Hippocampal formation (tissue), 2 donors: ENCODE data around the gene PSMC3IP.

Experiments used
- DNase-seq, 2 donors: peaks; one replicate each; lab custom pipeline; 2025; lab: John Stamatoyannopoulos, UW

Gene PSMC3IP

DNA sequence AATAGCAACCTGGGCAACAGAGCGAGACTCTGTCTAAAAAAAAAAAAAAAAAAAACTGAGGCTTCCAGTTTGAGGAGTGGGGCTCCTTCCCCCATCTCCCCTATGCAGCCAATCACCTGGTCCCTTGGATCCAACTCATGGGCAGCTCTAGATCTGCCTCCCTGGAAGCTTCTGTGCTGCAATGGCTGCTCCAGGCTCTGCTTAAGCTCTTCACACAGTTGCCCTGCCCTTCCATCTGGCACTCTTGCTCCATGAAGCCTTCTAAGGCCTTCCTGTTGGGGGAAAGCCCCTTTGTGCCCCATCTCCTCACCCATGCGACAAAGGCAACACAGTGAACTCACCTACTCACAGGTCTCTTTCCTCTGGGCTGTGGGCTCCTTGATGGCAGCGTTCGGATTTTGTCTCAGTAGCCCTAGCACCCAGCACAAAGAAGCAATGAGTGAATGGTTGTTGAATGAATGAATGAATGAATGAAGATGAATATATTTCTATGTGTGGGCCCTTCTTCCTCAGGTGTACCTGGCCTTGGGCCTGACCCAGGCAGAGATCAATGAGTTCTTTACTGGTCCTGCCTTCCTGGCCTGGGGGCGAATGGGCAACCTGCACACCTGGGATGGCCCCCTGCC, 39.6 kb downstream of the PSMC3IP start:
- no peak for DNase-seq

DNA sequence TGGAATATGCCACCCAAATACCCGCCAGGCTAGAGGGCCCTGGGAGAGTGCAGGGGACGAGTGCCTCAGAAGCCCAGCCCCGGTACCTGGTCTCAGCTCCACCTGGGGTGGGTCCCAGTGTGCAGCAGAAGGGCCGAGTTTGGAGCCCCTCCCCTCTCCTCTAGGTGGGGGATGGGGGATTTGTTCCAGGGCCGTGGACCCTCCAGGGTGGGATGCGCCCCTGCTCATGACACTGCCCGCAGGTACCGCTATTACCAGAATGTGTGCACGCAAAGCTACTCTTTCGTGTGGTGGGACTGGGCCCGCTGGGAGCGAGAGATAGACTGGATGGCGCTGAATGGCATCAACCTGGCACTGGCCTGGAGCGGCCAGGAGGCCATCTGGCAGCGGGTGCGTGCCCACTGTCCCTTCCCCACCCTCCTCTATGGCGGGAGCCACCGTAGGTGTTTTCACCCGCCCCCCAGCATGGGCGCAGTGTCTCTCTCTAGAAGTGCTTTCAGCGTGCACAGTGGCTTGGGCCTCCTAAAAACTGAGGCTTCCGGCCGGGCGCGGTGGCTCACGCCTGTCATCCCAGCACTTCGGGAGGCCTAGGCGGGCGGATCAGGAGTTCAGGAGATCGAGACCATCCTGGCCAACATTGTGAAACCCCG, 40.2 kb downstream of the PSMC3IP start:
- no peak for DNase-seq

DNA sequence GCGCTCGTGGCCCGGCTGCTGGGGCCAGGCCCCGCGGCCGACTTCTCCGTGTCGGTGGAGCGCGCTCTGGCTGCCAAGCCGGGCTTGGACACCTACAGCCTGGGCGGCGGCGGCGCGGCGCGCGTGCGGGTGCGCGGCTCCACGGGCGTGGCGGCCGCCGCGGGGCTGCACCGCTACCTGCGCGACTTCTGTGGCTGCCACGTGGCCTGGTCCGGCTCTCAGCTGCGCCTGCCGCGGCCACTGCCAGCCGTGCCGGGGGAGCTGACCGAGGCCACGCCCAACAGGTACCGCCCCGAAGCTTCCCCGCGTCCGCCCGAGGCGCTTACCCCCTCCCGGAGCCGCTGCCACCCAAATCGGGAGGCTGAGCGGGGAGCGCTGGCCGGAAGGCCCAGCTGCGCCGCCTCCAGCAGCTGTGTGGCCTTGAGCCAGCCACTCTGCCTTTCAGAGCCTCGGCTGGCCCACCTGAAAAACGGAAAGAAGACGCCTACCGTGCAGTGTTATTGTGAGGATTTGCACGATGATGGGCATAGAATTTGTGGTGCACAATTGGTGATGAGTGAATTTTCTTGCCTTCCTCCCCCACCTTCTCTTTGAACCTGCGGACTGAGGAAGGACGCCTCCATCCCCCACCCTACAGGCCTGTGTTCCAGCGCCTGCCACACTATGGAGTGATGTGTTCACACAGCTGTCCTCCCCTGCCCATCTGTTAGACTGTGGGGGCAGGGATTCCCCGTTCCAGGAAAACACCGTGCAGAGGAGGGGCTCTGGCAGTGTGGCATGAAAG, 41.0 kb downstream of the PSMC3IP start:
- peak; percentile 34 to 66 for DNase-seq

DNA sequence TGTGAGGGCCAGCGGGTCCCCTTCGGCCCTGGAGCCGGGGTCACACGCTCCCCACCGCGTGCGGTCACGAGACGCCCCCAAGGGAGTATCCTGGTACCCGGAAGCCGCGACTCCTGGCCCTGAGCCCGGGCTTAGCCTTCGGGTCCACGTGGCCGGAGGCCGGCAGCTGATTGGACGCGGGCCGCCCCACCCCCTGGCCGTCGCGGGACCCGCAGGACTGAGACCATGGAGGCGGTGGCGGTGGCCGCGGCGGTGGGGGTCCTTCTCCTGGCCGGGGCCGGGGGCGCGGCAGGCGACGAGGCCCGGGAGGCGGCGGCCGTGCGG, 41.5 kb downstream of the PSMC3IP start, which contains the start of gene NAGLU:
Gene NAGLU (plus strand): TSS at position 194 of the 324 bp plus-strand sequence. CDS start 32 bp downstream, at position 226.
- peak; percentile 86 to 91 for DNase-seq

DNA sequence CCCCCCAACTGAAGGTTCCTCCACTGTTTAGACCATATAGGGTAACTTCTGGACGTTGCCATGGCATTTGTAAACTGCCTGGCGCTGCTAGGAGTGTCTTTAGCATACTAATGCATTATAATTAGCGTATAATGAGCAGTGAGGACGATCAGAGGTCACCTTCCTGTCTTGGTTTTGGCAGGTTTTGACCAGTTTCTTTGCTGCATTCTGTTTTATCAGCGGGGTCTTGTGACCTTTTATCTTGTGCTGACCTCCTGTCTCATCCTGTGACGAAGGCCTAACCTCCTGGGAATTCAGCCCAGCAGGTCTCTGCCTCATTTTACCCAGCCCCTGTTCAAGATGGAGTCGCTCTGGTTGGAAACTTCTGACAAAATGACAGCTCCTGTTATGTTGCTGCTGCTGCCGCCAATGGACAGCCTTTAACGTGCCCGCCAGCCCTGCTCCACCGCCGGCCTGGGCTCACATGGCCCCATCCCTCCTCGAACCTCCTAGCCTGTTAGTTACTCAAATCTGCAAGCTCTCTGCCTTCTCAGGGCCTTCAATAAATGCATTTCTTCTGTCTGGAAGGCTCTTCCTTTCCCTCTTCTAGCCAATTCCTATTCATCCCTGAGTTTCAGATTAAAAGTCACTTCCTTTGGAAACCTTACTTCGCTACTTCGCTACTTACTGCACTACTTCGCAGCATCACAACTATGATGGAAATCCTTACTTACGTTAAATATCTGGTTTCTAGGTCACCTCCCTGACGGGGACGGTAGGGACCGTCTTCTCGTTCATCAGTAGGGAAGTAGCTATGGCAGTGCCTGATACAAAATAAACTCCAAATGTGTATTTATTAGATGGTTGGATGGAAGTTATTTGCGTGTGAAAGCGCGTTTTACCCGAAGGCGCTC, 42.1 kb downstream of the PSMC3IP start:
- peak in 1 of 2 donors; percentile 29 for DNase-seq

DNA sequence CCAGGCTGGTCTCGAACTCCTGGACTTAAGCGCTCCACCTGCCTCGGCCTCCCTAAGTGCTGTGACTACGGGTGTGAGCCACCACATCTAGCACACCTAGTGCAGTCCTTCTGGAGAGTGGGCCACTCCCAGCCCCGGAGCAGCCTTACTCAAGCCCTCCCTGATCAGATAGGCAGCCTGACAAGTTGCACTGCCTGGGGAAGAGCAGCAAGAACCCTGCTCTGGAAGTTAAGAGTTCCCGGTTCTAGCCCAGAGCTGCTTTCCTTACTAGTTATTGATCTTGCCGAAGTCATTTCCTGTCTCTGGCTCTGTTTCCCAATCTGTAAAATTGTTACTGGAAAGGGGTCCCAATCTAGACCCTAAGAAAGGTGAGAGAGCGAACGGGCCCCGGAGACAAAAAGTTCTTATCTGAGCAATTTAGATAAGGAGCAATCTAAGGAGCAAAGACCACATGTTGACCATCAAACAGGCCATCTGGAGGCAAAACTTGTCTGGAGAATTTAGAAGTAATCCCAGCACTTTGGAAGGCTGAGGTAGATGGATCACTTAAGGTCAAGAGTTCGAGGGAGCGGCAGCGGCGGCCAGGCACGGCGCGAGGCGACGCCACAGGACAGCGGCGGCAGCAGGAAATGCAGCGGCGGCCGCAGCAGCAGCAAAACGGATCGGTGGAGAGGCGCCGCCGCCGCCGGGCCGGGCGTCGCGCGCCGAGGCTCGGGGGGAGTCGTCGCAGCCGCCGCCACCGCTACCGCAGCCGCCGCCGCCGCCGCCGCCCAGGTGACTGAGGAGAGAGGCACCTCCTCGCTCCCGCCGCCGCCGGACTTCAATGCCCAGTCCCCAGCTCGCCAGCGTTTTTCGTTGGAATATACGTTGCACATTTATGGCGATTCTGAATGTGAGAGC, 45.8 kb downstream of the PSMC3IP start:
- peak; percentile 42 to 60 for DNase-seq

DNA sequence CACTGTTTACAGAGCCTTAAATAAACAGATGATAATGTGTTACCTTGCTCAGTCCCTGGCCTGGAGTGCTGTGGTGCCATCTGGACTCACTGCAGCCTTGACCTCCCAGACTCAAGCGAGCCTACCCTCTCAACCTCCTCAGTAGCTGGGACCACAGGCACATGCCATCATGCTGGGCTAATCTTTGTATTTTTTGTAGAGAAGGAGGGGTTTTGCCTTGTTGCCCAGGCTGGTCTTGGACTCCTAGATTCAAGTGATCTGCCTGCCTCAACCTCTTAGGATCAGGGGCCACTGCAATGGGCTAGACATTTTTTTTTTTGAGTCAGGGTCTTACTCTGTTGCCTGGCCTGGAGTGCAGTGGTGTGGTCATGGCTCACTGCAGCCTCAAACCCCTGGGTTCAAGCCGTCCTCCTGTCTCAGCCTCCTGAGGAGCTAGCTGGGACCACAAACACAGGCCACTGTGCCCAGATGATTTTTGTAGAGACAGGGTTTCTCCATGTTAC, 46.5 kb downstream of the PSMC3IP start:
- no peak for DNase-seq

DNA sequence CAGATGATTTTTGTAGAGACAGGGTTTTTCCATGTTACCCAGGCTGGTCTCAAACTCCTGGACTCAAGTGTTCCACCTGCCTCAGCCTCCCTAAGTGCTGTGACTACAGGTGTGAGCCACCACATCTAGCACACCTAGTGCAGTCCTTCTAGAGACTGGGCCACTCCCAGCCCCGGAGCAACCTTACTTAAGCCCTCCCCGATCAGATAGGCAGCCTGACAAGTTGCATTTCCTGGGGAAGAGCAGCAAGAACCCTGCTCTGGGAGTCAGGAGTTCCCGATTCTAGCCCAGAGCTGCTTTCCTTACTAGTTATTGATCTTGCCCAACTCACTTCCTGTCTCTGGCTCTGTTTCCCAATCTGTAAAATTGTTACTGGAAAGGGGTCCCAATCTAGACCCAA, 48.5 kb downstream of the PSMC3IP start:
- no peak for DNase-seq

DNA sequence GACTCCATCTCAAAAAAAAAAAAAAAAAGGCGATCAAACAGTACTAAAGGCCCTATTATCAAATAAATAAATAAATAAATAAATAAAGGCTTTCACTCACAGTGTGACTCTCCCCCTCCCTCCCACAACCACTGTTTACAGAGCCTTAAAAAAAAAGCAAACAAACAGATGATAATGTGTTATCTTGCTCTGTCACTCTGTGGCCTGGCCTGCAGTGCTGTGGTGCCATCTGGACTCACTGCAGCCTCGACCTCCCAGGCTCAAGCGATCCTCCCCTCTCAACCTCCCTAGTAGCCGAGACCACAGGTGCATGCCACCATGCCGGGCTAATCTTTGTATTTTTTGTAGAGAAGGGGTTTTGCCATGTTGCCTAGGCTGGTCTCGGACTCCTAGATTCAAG, 49.6 kb downstream of the PSMC3IP start:
- no peak for DNase-seq

DNA sequence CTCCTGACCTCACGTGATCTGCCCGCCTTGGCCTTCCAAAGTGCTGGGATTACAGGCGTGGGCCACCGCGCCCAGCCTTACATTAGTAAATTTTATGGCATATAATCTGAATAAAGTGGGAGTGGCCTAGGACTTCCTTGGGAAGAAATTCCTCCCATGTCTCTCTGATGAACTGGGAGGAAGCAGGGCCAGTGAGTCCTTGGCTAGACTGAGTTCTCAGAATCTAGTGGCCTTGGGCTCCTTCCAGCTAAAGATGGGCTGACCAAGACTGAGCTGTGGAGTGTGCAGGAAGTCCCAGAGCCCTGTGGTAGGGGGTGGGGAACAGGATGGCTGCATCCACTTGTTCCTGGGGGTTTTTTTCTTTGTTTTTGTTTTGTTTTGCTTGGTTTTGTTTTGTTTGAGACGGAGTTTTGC, 51.5 kb downstream of the PSMC3IP start:
- no peak for DNase-seq

DNA sequence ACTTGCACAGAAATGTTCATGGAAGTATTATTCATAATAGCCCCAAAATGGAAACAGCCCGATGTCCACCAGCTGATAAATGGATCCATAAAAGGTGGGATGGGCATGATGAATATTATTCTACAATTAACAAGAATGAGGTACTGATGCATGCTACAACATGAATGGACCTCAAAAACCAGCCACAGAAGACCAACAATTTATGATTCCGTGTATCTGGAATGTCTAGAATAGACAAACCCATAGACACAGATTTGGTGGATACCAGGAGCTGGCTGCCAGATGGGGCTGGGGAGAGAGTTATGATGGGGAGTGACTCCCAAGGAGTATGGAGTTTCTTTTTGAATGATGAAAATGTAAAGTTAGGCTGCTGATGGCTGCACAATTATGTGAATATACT, 52.3 kb downstream of the PSMC3IP start:
- no peak for DNase-seq

DNA sequence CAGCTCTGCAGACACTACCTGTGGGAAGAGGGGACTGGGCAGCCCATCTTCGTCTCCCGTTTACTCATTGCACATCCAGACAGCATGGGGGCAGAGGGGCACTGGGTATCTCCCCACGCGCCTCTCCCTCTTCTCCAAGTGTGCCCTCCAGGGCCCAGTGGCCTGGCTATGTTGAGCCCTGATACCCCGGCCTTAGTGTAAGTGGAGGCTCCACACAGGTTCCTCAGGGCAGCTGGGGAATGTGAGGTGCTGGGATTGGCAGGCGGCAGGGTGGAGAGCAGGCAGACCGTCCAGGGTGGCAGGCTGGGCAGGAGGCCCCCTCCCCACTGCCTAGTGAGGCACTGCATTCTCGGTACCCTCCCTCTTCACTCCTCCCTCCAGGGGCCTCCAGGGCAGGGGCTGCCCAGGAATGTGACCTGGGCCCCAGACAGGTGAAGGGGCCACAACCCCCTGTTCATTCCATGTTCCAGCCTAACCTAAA, 54.7 kb downstream of the PSMC3IP start:
- DNase-seq, result no peak
